HepG2 (cell line): ENCODE measurements around the gene GLT1D1. TPM values are rescaled to one million over a fixed set of nuclear protein-coding genes. Genes with fewer than 3 reads are reported as not detected.

Experiments used
- CHD4 ChIP-seq: fragments of 200-600 bp; sonication (generic); IDR thresholded peaks from 2 replicates; pipeline ENCODE4 v1.7.0; 2017; ENCODE audit warnings: mild to moderate bottlenecking, low read length, borderline replicate concordance
- EED ChIP-seq: sonication (generic); formaldehyde crosslinking; IDR thresholded peaks from 2 replicates; pipeline ENCODE4 v1.5.0; 2020; ENCODE audit warnings: mild to moderate bottlenecking, missing genetic modification reagents
- ERF ChIP-seq: IDR thresholded peaks from 2 replicates; pipeline ENCODE4 v1.6.1; 2018; ENCODE audit warnings: missing biosample characterization, missing genetic modification reagents
- HDAC6 ChIP-seq: fragments of 200-600 bp; sonication (generic); IDR thresholded peaks from 2 replicates; pipeline ENCODE4 v1.7.0; 2017; ENCODE audit warnings: mild to moderate bottlenecking, antibody characterized with exemption, low read length, low read depth
- HNF4G ChIP-seq, 2 experiments: sonication (generic) in 1 of 2; formaldehyde crosslinking in 1 of 2; IDR thresholded peaks; 2 replicates each; pipeline versions ENCODE4 v1.4.0 to v1.6.1; 2011 to 2020; ENCODE audit warnings: borderline replicate concordance in 2 of 2, low read depth in 2 of 2, mild to moderate bottlenecking in 2 of 2, low read length in 1 of 2, missing genetic modification reagents in 1 of 2, moderate library complexity in 1 of 2
- MXD1 ChIP-seq: sonication (generic); formaldehyde crosslinking; IDR thresholded peaks from 2 replicates; pipeline ENCODE4 v1.4.0; 2020; ENCODE audit warnings: mild to moderate bottlenecking, missing genetic modification reagents
- MXD4 ChIP-seq: IDR thresholded peaks from 2 replicates; pipeline ENCODE4 v1.6.1; 2016; ENCODE audit warnings: mild to moderate bottlenecking, missing biosample characterization, missing genetic modification reagents
- NCOA1 ChIP-seq: sonication (generic); formaldehyde crosslinking; IDR thresholded peaks from 2 replicates; pipeline ENCODE4 v1.9.0; 2021; ENCODE audit warnings: missing genetic modification reagents
- NFKB2 ChIP-seq: sonication (generic); formaldehyde crosslinking; IDR thresholded peaks from 2 replicates; pipeline ENCODE4 v1.4.0; 2020; ENCODE audit warnings: missing genetic modification reagents, borderline replicate concordance
- NPAS2 ChIP-seq: sonication (generic); formaldehyde crosslinking; IDR thresholded peaks from 2 replicates; pipeline ENCODE4 v1.8.0; 2022; ENCODE audit warnings: mild to moderate bottlenecking, missing genetic modification reagents, borderline replicate concordance
- PHF21A ChIP-seq: sonication (generic); formaldehyde crosslinking; IDR thresholded peaks from 2 replicates; pipeline ENCODE4 v1.5.0; 2020; ENCODE audit warnings: mild to moderate bottlenecking, missing genetic modification reagents
- RARA ChIP-seq: IDR thresholded peaks from 2 replicates; pipeline ENCODE4 v1.6.1; 2016; ENCODE audit warnings: missing genetic modification reagents, missing compliant biosample characterization
- REL ChIP-seq: sonication (generic); formaldehyde crosslinking; conservative IDR thresholded peaks from 2 replicates; pipeline ENCODE4 v1.8.0; 2022; ENCODE audit warnings: mild to moderate bottlenecking, missing genetic modification reagents, moderate library complexity
- SRSF1 ChIP-seq: fragments of 200-400 bp; formaldehyde crosslinking; optimal IDR thresholded peaks from 2 replicates; pipeline ENCODE3; 2017; ENCODE audit warnings: mild to moderate bottlenecking, low read depth, low read length, moderate library complexity
- TAF15 ChIP-seq: fragments of 200-400 bp; formaldehyde crosslinking; IDR thresholded peaks from one replicate; pipeline ENCODE4 v1.6.1; 2018; ENCODE audit warnings: mild to moderate bottlenecking, low read depth, low read length; ENCODE audit not compliant: poor library complexity, severe bottlenecking
- TARDBP ChIP-seq: sonication (generic); formaldehyde crosslinking; IDR thresholded peaks from 2 replicates; pipeline ENCODE4 v1.8.0; 2022; ENCODE audit warnings: mild to moderate bottlenecking, missing genetic modification reagents
- TCF7 ChIP-seq: sonication (generic); IDR thresholded peaks from 2 replicates; pipeline ENCODE4 v1.6.1; 2016; ENCODE audit warnings: antibody characterized with exemption, low read depth
- TFDP2 ChIP-seq: sonication (generic); formaldehyde crosslinking; IDR thresholded peaks from 2 replicates; pipeline ENCODE4 v1.4.0; 2020; ENCODE audit warnings: missing genetic modification reagents
- ZNF18 ChIP-seq: sonication (generic); formaldehyde crosslinking; IDR thresholded peaks from 2 replicates; pipeline ENCODE4 v1.8.0; 2022; ENCODE audit warnings: mild to moderate bottlenecking, missing genetic modification reagents; ENCODE audit not compliant: insufficient replicate concordance
- ZNF747 ChIP-seq: sonication (generic); formaldehyde crosslinking; IDR thresholded peaks from 2 replicates; pipeline ENCODE4 v1.8.1; 2023; ENCODE audit warnings: missing genetic modification reagents, mild to moderate bottlenecking, borderline replicate concordance
- ZNF761 ChIP-seq: sonication (generic); formaldehyde crosslinking; conservative IDR thresholded peaks from 2 replicates; pipeline ENCODE4 v1.4.0; 2020; ENCODE audit warnings: mild to moderate bottlenecking, missing genetic modification reagents
- ZNF773 ChIP-seq: sonication (generic); formaldehyde crosslinking; IDR thresholded peaks from 2 replicates; pipeline ENCODE4 v1.4.0; 2020; ENCODE audit warnings: missing genetic modification reagents, borderline replicate concordance
- ZNF790 ChIP-seq: sonication (generic); formaldehyde crosslinking; IDR thresholded peaks from 2 replicates; pipeline ENCODE4 v1.8.0; 2022; ENCODE audit warnings: missing genetic modification reagents, mild to moderate bottlenecking, borderline replicate concordance
- polyA plus RNA-seq, 8 experiments: library from polyadenylated mRNA; depleted of rRNA in 3 of 8; stranded (reverse) in 7 of 8; unstranded in 1 of 8; fragments of >200 nt; fragmentation: Illumina TruSeq in 4 of 8; extraction: Trizol in 4 of 8; gene quantifications; 2 replicates each; pipeline versions ENCODE4 v1.2.1 to v1.2.3, GENCODE V29; 2011 to 2016; ENCODE audit warnings: low read depth in 4 of 8, missing spikeins in 1 of 8, mixed read lengths in 1 of 8; ENCODE audit not compliant: insufficient read depth in 1 of 8
- total RNA-seq, 5 experiments: library from RNA; depleted of rRNA; stranded (reverse); fragments of >200 nt; fragmentation: Illumina TruSeq; extraction: Trizol; gene quantifications; 2 replicates each; pipeline ENCODE4 v1.2.3, GENCODE V29; 2016; ENCODE audit warnings: low read depth in 1 of 5
- TF ChIP-seq, protein P1 (sequence below): sonication (generic); formaldehyde crosslinking; IDR thresholded peaks from 2 replicates; pipeline ENCODE4 v1.4.0; 2020; ENCODE audit warnings: missing genetic modification reagents
- TF ChIP-seq, protein P2 (sequence below), 2 experiments: fragments of 450-650 bp in 1 of 2; sonication (generic) in 1 of 2; formaldehyde crosslinking; IDR thresholded peaks; 2 replicates each; pipeline versions ENCODE4 v1.5.0 to v1.8.0; 2020 to 2022; ENCODE audit warnings: mild to moderate bottlenecking in 1 of 2, missing genetic modification reagents in 1 of 2

The GLT1D1 gene
- total and polyA plus RNA-seq, 2 of the 13 experiments (the other 11 are each of a cell fraction or from before 2014, with no cell fraction given) = 0.09 to 0.17 TPM

DNA sequence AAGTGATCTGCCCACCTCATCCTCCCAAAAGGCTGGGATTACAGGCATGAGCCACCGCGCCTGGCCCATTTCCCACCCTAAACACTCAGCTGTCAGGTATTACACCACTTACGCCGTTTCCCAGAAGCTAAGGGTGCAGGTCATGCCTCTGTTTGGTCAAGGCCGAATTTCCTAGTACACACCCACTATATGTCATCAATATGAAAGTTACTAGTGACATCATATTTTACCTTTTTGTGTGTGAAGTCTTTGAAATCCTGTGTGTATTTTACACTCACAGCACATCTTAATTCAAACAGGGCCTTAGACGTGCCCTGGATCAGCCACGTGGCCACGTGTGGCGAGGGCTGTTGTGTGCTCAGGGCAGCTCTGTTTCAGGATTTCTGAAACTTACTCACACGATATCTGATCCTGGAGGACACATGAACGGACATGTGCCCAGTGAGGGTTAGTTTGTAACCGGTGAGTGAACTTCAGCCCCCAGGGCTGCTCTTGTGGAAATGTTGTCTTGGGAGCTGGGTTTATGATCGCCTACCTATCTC is 51.8 kb downstream of the GLT1D1 start (continued):
- TF ChIP-seq EED (CRISPR knock-in tag) (no peak; the same call in 1 of the 2 replicates), TCF7 (peak; percentile 47; the same call in 1 of the 2 replicates), TAF15 (no peak), ZNF747 (CRISPR knock-in tag) (no peak; the same call in 1 of the 2 replicates), TARDBP (CRISPR knock-in tag) (0 out of 2 replicates have a peak, but pooled peaks have one; percentile 57), NFKB2 (CRISPR knock-in tag) (peak; percentile 88; the same call in 1 of the 2 replicates), RARA (CRISPR knock-in tag) (peak; percentile 90), NCOA1 (no peak), ZNF761 (CRISPR knock-in tag) (no peak; the same call in 1 of the 2 replicates), ERF (CRISPR knock-in tag) (peak; percentile 78; the same call in 1 of the 2 replicates), NPAS2 (CRISPR knock-in tag) (no peak), PHF21A (CRISPR knock-in tag) (peak; percentile 70), MXD1 (CRISPR knock-in tag) (peak; percentile 35; the same call in 1 of the 2 replicates), MXD4 (CRISPR knock-in tag) (peak; percentile 63), ZNF18 (peak; percentile 61), REL (CRISPR knock-in tag) (no peak), HDAC6 (no peak), ZNF790 (CRISPR knock-in tag) (no peak), HNF4G (IDR thresholded peaks at IDR 0.05; ENCODE audit: borderline replicate concordance, low read depth, low read length) (0 out of 2 replicates have a peak, but pooled peaks have one; percentile 29), HNF4G (CRISPR knock-in tag; IDR thresholded peaks at IDR 0.05; ENCODE audit: borderline replicate concordance, low read depth) (peak; percentile 66), SRSF1 (no peak), CHD4 (no peak; the same call in 1 of the 2 replicates), ZNF773 (CRISPR knock-in tag) (no peak), TFDP2 (CRISPR knock-in tag) (peak; percentile 81)
- TF ChIP-seq, protein P1, sequence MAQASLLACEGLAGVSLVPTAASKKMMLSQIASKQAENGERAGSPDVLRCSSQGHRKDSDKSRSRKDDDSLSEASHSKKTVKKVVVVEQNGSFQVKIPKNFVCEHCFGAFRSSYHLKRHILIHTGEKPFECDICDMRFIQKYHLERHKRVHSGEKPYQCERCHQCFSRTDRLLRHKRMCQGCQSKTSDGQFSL = no peak
- TF ChIP-seq, protein P2, sequence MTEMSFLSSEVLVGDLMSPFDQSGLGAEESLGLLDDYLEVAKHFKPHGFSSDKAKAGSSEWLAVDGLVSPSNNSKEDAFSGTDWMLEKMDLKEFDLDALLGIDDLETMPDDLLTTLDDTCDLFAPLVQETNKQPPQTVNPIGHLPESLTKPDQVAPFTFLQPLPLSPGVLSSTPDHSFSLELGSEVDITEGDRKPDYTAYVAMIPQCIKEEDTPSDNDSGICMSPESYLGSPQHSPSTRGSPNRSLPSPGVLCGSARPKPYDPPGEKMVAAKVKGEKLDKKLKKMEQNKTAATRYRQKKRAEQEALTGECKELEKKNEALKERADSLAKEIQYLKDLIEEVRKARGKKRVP (CRISPR knock-in tag; IDR thresholded peaks at IDR 0.05) = peak in 1 of 2 experiments; percentile 88; a peak in 2 of 4 replicates
